Activated CD8-positive, alpha-beta T cell treated with anti-CD3 and anti-CD28 coated beads, Interleukin-2, amount 10 ng/mL, durations not matched to agents 7 days and 5 days (primary cell): Measurements from ENCODE around the gene DHX30. TPM values are rescaled to one million over a fixed set of nuclear protein-coding genes. Genes with fewer than 3 reads are reported as not detected.
"Not testable (repeated sequence)": the region's sequence is repeated elsewhere in the genome, so short reads cannot be mapped to it uniquely, and the experiment has no call there.

Source experiments
- ATAC-seq: fragments of 150-1000 bp; cut with Tn5 transposase; one replicate; pipeline ENCODE4 v1.10.0; 2021; ENCODE audit warnings: moderate library complexity
- CTCF ChIA-PET: fragments of 350-600 bp; sonication (Branson Sonifier 250); formaldehyde crosslinking; loops from one replicate; lab custom pipeline; 2021; ENCODE audit warnings: antibody characterized with exemption; lab: Charles Lee
- POLR2A ChIA-PET: fragments of 350-600 bp; sonication (Branson Sonifier 250); formaldehyde crosslinking; loops from one replicate; lab custom pipeline; 2021; ENCODE audit warnings: antibody characterized with exemption; lab: Charles Lee
- DNase-seq: peaks from one replicate; pipeline ENCODE4 v3.0.0-alpha.2; 2020
- H3K27ac Mint-ChIP-seq: one replicate; pipeline ENCODE4 v1.8.0; 2021; ENCODE audit warnings: mild to moderate bottlenecking, mixed read lengths
- H3K27me3 Mint-ChIP-seq: one replicate; pipeline ENCODE4 v1.8.0; 2021; ENCODE audit warnings: low read depth, mixed read lengths
- H3K36me3 Mint-ChIP-seq: one replicate; pipeline ENCODE4 v1.8.0; 2021; ENCODE audit warnings: low read depth, mixed read lengths
- H3K4me1 Mint-ChIP-seq: one replicate; pipeline ENCODE4 v1.8.0; 2021; ENCODE audit warnings: low read depth, mixed read lengths
- H3K4me3 Mint-ChIP-seq: one replicate; pipeline ENCODE4 v1.8.0; 2021; ENCODE audit warnings: mild to moderate bottlenecking, mixed read lengths
- H3K9me3 Mint-ChIP-seq: one replicate; pipeline ENCODE4 v1.8.0; 2022; ENCODE audit warnings: mixed read lengths; ENCODE audit not compliant: insufficient read depth
- total RNA-seq, 2 experiments: library from RNA; stranded (reverse); gene quantifications; one replicate each; pipeline ENCODE4 v1.2.3, GENCODE V29; 2021

DHX30 gene
- 10 to 100 TPM; 72.8 to 75.7 TPM for total RNA-seq

GRCh38 chr3:47802734-47803479 lies at the start of gene DHX30:
Gene DHX30 (plus strand): TSS chr3:47803138. CDS start chr3:47810684, 7,546 bp downstream.
- Mint-ChIP-seq H3K36me3 (peaks cover 8% of the 10 kb centered on the region), H3K27ac (peak within 1 kb of the TSS; percentile 93), H3K4me1 (peaks cover 24% of the 10 kb centered on the region), H3K27me3 (no peaks in the 10 kb centered on the region), H3K4me3 (peak within 1 kb of the TSS; percentile 94), H3K9me3 (no peaks in the 10 kb centered on the region)
- ATAC-seq (peak; percentile 94), DNase-seq (peak; percentile 87)
- CTCF ChIA-PET: interaction anchor here (1.4 to 2.8 kb wide), 4 partner anchors 13 to 290 kb away, joined by 3 to 11 read pairs (median 8); no protein-coding TSS in a partner anchor
- POLR2A ChIA-PET: interaction anchor here (0.6 to 1.0 kb wide), 2 partner anchors 21 to 22 kb away, joined by 3 to 4 read pairs; partner anchors contain the start of gene SMARCC1

- Mint-ChIP-seq H3K36me3 (peaks cover 21% of the 10 kb centered on the region), H3K27me3 (no peaks in the 10 kb centered on the region), H3K27ac (no peak overlapping the region), H3K4me3 (no peak overlapping the region), H3K4me1 (peaks cover 4% of the 10 kb centered on the region), H3K9me3 (no peaks in the 10 kb centered on the region)
- ATAC-seq (no peak), DNase-seq (no peak)
- ChIA-PET POLR2A (no interaction called here), CTCF (no interaction called here)
These were observed 44.5 kb upstream of the DHX30 start for GRCh38 chr3:47758261-47759025.

DNA sequence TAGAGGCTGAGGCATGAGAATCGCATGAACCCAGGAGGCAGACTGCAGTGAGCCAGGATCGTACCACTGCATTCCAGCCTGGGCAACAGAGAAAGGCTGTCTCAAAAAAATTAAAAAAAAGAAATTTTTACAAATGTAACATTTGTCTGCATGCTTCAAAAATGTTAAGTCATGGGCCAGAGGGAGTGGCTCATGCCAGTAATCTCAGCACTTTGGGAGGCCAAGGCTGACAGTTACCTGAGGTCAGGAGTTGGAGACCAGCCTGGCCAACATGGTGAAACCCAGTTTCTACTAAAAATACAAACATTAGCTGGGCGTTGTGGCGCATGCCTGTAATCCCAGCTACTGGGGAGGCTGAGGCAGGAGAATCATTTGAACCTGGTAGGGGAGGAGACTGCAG lies 42.7 kb upstream of the DHX30 start:
- DNase-seq, H3K4me1 Mint-ChIP-seq, H3K4me3 Mint-ChIP-seq, H3K27me3 Mint-ChIP-seq, ATAC-seq, H3K27ac Mint-ChIP-seq, H3K9me3 Mint-ChIP-seq, CTCF ChIA-PET: not testable (repeated sequence)
- POLR2A ChIA-PET: interaction anchor here (0.8 kb wide), 1 partner anchor 21 kb away, joined by 3 read pairs; no protein-coding TSS in a partner anchor
- peaks cover 30% of the 10 kb centered on the region for H3K36me3 Mint-ChIP-seq

DNA sequence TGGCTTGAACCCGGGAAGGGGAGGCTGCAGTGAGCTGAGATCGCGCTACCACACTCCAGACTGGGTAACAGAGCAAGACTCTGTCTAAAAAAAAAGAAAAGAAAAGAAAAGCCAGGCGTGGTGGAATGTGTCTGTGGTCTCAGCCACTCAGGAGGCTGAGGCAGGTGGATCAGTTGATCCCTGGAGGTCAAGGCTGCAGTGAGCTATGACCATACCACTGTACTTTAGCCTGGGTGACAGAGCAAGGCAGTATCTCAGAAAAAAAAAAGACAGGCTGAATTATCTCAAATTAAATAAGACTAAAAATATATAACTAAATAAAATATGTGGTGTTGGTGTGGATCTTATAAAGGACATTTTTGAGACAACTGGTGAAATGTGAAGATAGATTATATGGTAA lies 41.9 kb upstream of the DHX30 start:
- ChIA-PET POLR2A (no interaction called here), CTCF (no interaction called here)
- DNase-seq (no peak), ATAC-seq (no peak)
- Mint-ChIP-seq H3K27ac (no peak overlapping the region), H3K9me3 (no peaks in the 10 kb centered on the region), H3K27me3 (no peaks in the 10 kb centered on the region), H3K36me3 (peaks cover 30% of the 10 kb centered on the region), H3K4me1 (peaks cover 4% of the 10 kb centered on the region), H3K4me3 (no peak overlapping the region)

DNA sequence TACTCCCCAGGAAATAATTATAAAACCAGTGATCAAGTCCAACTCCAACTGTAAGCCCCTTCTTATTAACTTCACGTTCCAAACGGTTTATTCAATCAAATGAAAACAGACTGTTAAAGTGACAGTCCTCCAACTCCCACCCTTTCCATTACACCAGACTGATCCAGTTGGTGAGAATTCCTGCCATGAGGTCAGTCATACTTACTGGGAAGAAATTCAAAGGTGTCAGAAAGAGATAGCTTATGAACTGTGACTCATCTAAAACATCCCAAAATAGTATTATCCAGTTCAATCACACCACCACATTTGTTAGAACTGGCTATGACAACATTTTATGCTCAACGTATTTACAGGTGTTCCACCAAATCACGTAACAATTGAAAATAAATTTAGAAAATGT lies 40.7 kb upstream of the DHX30 start:
- ATAC-seq: no peak
- POLR2A ChIA-PET: no interaction called here
- Mint-ChIP-seq H3K9me3 (no peaks in the 10 kb centered on the region), H3K36me3 (peaks cover 23% of the 10 kb centered on the region), H3K27ac (peak overlapping the region; percentile 8), H3K4me1 (peaks cover 4% of the 10 kb centered on the region), H3K4me3 (no peak overlapping the region), H3K27me3 (no peaks in the 10 kb centered on the region)
- no peak for DNase-seq
- CTCF ChIA-PET: no interaction called here

DNA sequence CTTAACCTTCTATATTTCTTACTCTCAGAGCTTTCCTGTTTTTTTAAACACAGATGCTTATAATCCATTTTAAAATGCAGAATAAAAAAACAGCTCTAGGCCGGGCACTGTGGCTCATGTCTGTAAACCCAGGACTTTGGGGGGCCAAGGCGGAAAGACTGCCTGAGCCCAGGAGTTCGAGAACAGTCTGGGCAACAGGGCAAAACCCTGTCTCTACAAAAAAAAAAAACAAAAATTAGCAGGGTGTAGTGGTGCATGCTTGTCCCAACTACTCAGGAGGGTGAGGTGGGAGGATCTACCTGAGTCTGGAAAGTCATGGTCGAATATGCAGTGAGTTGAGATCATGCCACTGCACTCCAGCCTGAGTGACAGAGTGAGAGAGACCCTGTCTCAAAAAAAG lies 36.8 kb upstream of the DHX30 start:
- peaks cover 22% of the 10 kb centered on the region for H3K36me3 Mint-ChIP-seq
- H3K4me3 Mint-ChIP-seq: no peak overlapping the region
- CTCF ChIA-PET: no interaction called here
- no peak for DNase-seq
- H3K27me3 Mint-ChIP-seq: no peaks in the 10 kb centered on the region
- peaks cover 4% of the 10 kb centered on the region for H3K4me1 Mint-ChIP-seq
- no peak for ATAC-seq
- no peaks in the 10 kb centered on the region for H3K9me3 Mint-ChIP-seq
- H3K27ac Mint-ChIP-seq: no peak overlapping the region
- POLR2A ChIA-PET: no interaction called here

- DNase-seq (no peak), ATAC-seq (no peak)
- H3K36me3 Mint-ChIP-seq: peaks cover 18% of the 10 kb centered on the region
- ChIA-PET CTCF (no interaction called here), POLR2A (no interaction called here)
- no peak overlapping the region for H3K27ac Mint-ChIP-seq
- H3K4me3 Mint-ChIP-seq: no peak overlapping the region
- no peaks in the 10 kb centered on the region for H3K9me3 Mint-ChIP-seq
- H3K27me3 Mint-ChIP-seq: no peaks in the 10 kb centered on the region
- peaks cover 3% of the 10 kb centered on the region for H3K4me1 Mint-ChIP-seq
These were observed 30.9 kb upstream of the DHX30 start for GRCh38 chr3:47772047-47772446.

DNA sequence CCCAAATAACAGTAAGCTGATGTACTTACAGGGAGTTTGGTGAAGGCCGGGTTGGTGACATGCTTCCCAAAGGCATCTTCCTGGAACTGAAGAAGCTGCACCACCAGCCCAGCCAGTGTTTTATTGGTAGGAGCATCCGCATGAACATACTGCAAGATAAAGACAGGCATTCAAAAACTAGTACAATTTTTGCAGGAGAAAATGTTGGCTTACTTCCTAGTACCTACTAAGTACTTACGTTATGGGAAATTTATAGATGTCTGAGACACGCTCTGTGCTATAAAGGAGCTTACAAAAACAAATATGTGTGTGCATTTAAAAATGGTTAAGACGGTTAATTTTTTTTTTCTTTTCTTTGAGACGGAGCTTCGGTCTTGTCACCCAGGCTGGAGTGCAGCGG lies 30.1 kb upstream of the DHX30 start:
- peaks cover 18% of the 10 kb centered on the region for H3K36me3 Mint-ChIP-seq
- no peak overlapping the region for H3K27ac Mint-ChIP-seq
- no peak for ATAC-seq
- POLR2A ChIA-PET: interaction anchor here (0.6 kb wide), 1 partner anchor 1920 kb away, joined by 3 read pairs; no protein-coding TSS in a partner anchor
- DNase-seq: no peak
- H3K9me3 Mint-ChIP-seq: no peaks in the 10 kb centered on the region
- no peaks in the 10 kb centered on the region for H3K27me3 Mint-ChIP-seq
- H3K4me3 Mint-ChIP-seq: no peak overlapping the region
- CTCF ChIA-PET: no interaction called here
- peaks cover 3% of the 10 kb centered on the region for H3K4me1 Mint-ChIP-seq

GRCh38 chr3:47778746-47779145 lies 24.2 kb upstream of the DHX30 start:
- no peak for ATAC-seq
- Mint-ChIP-seq H3K9me3 (no peaks in the 10 kb centered on the region), H3K4me3 (no peak overlapping the region), H3K27ac (no peak overlapping the region), H3K27me3 (no peaks in the 10 kb centered on the region), H3K36me3 (peaks cover 8% of the 10 kb centered on the region), H3K4me1 (peaks cover 23% of the 10 kb centered on the region)
- CTCF ChIA-PET: interaction anchor here (0.7 to 1.0 kb wide), 2 partner anchors 266 to 450 kb away, joined by 3 read pairs; no protein-coding TSS in a partner anchor
- POLR2A ChIA-PET: interaction anchor here (0.7 kb wide), 1 partner anchor 179 kb away, joined by 10 read pairs; no protein-coding TSS in a partner anchor
- no peak for DNase-seq

GRCh38 chr3:47780741-47781684 lies 21.9 kb upstream of the DHX30 start:
- POLR2A ChIA-PET: interaction anchor here (0.6 to 1.5 kb wide), 6 partner anchors 21 to 400 kb away, joined by 3 to 5 read pairs (median 4); partner anchors contain the start of genes DHX30, PTPN23 and SCAP
- Mint-ChIP-seq H3K4me3 (peak overlapping the region; percentile 94), H3K36me3 (peaks cover 5% of the 10 kb centered on the region), H3K4me1 (peaks cover 21% of the 10 kb centered on the region), H3K27me3 (no peaks in the 10 kb centered on the region), H3K9me3 (no peaks in the 10 kb centered on the region), H3K27ac (peak overlapping the region; percentile 99)
- DNase-seq (peak; percentile 68), ATAC-seq (peak; percentile 51)
- CTCF ChIA-PET: interaction anchor here (1.0 to 1.8 kb wide), 3 partner anchors 111 to 360 kb away, joined by 3 to 4 read pairs (median 3); no protein-coding TSS in a partner anchor
